Fibroblast of mammary gland (primary cell): ENCODE data around the gene MED6.

ENCODE experiments used
- DNase-seq: peaks from one replicate; pipeline ENCODE4 v3.0.0-alpha.2; 2010; ENCODE audit warnings: low read depth
- H3K4me3 ChIP-seq: 2 replicates; pipeline ENCODE4 v1.5.1; 2011; ENCODE audit warnings: low read depth, mild to moderate bottlenecking, low read length, moderate library complexity; ENCODE audit not compliant: control insufficient read depth
- TF ChIP-seq, protein P1 (sequence below): conservative IDR thresholded peaks from 2 replicates; pipeline ENCODE4 v1.5.1; 2011; ENCODE audit warnings: low read depth, low read length, inconsistent platforms; ENCODE audit not compliant: control insufficient read depth, insufficient read depth

MED6 gene

GRCh38 chr14:70642303-70643235 is 42.1 kb upstream of the MED6 start:
- DNase-seq = no peak
- H3K4me3 ChIP-seq = peak overlapping the region; percentile 15
- TF ChIP-seq, protein P1, sequence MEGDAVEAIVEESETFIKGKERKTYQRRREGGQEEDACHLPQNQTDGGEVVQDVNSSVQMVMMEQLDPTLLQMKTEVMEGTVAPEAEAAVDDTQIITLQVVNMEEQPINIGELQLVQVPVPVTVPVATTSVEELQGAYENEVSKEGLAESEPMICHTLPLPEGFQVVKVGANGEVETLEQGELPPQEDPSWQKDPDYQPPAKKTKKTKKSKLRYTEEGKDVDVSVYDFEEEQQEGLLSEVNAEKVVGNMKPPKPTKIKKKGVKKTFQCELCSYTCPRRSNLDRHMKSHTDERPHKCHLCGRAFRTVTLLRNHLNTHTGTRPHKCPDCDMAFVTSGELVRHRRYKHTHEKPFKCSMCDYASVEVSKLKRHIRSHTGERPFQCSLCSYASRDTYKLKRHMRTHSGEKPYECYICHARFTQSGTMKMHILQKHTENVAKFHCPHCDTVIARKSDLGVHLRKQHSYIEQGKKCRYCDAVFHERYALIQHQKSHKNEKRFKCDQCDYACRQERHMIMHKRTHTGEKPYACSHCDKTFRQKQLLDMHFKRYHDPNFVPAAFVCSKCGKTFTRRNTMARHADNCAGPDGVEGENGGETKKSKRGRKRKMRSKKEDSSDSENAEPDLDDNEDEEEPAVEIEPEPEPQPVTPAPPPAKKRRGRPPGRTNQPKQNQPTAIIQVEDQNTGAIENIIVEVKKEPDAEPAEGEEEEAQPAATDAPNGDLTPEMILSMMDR = no peak

GRCh38 chr14:70641548-70642302 is 41.3 kb upstream of the MED6 start, which contains the start of gene TTC9:
Gene TTC9 (plus strand): TSS chr14:70641916. CDS start chr14:70642130, 214 bp downstream.
- DNase-seq = no peak
- H3K4me3 ChIP-seq = peak within 1 kb of the TSS; percentile 36
- TF ChIP-seq, protein P1 = no peak

DNA sequence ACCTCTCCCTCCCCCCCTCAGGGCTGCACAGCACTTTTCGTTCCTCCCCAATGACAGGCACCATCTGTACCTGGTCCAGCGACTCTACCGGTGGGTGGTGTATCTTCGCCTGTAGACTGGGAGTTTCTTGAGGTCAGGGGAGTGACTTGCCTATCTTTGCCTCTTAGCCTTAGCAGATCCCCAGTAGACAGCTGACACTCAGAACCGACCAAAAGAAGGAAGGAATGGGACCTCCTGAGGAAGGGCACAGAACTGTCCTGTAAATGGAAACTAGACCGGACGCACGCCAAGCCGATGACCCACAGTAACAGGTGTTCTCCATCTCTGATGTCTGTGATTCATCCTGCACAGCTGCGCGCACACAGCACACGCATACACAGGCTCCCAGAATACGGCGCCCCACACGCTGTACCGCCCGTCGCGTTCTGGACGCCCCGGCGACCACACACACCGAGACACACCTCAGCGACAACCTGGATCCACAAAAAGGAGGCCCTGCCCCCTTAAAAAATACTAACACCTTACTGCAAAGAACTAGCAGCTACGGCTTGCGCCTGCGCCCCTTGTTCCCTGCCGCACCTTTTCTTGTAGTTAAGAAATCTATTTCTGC is 40.6 kb upstream of the MED6 start:
- TF ChIP-seq, protein P1 = no peak
- peak; percentile 34 for DNase-seq
- H3K4me3 ChIP-seq = peak overlapping the region; percentile 36

- TF ChIP-seq, protein P1 = no peak
- no peak for DNase-seq
- no peak overlapping the region for H3K4me3 ChIP-seq
Observed at GRCh38 chr14:70638416-70638815, 38.0 kb upstream of the MED6 start.

GRCh38 chr14:70635971-70636595 is 35.6 kb upstream of the MED6 start:
- TF ChIP-seq, protein P1 = no peak
- peak; percentile 6 for DNase-seq
- no peak overlapping the region for H3K4me3 ChIP-seq

DNA sequence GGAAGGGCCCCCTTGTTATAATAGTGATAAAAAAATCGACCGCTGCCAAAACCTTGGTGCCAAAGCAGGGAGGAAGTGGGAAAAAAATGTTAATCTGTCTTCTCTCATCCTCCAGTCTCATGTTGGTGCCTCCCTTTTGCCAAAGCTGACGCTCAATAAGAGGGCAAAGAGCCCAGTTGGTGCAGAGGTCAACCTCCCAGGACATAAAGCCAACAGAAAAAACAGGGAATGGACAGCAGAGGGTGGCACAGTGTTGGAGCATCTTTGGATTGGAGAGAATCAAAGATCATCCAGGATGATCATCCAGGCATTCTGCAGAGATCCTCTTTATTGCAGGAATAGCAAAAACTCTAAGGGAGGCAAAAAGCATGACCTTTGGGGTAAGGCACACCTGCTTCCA is 31.5 kb upstream of the MED6 start:
- TF ChIP-seq, protein P1 = no peak
- DNase-seq = no peak
- no peak overlapping the region for H3K4me3 ChIP-seq
